GM19397 (cell line): ENCODE measurements around the gene JUP.

ENCODE experiments used
- ATAC-seq: cut with Tn5 transposase; IDR thresholded peaks from one replicate; pipeline ENCODE4 v1.9.1; 2021; ENCODE audit warnings: mild to moderate bottlenecking, moderate library complexity; ENCODE audit not compliant: unreplicated experiment

Gene JUP

GRCh38 chr17:41724476-41725050 is 61.9 kb downstream of the JUP start:
- ATAC-seq = no peak

- no peak for ATAC-seq
Measured at GRCh38 chr17:41723801-41724475, 62.6 kb downstream of the JUP start.

DNA sequence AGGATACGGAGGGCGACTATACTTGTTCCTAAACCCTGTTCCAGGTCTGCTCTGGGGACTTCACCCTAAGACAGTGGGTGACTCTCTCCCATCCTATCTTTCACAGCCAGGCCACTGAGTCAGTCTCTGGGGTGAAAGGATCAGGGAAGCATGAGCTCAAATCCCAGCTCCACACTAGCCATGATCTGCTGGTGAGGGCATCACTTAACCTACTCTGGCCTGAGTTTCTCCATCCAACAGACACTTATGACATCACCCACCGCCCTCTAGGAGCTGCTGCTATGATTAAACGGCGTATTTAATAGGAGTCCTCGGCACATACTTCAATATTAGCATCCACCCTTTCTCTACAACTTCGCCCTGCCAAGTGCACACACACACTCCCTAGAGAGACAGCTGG is 64.3 kb downstream of the JUP start:
- no peak for ATAC-seq

GRCh38 chr17:41718287-41718645 is 68.2 kb downstream of the JUP start:
- ATAC-seq = no peak

DNA sequence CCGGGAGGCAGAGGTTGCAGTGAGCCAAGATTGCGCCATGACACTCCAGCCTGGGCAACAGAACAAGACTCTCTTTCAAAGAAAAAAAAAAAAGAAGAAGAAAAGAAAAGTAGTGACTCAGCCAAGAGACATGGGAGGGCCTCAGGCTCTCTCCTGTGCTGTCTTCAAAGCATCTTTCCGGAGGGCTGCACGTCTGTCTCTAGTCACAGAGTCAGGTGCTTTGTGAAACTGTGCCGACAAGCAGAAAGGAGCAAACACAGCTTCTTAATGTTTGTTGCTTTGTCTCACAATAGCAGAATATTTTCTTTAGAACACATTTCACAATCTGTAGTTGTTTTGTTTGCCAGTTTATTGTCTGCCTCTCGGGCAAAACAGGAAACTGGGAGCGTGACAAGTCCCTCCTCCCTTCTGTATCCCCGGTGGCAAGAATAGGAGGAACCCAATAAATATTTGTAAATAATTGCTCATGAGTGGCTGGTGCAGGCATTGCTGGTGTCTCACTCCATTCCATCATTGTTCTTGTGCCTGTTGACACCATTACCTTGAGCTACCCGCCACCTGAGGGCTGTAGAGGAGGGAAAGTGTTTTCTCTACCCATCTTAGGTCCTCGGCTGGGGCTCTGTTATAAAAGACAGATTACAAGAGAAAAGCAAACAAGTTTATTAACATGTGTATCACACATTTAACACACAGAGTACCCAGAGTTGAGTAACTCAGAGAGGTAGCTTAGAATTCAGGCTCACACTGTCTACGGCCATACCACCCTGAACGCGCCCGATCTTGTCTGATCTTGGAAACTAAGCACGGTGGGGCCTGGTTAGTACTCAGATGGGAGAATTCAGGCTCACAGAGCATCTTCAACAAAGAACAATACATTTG is 68.9 kb downstream of the JUP start:
- no peak for ATAC-seq

DNA sequence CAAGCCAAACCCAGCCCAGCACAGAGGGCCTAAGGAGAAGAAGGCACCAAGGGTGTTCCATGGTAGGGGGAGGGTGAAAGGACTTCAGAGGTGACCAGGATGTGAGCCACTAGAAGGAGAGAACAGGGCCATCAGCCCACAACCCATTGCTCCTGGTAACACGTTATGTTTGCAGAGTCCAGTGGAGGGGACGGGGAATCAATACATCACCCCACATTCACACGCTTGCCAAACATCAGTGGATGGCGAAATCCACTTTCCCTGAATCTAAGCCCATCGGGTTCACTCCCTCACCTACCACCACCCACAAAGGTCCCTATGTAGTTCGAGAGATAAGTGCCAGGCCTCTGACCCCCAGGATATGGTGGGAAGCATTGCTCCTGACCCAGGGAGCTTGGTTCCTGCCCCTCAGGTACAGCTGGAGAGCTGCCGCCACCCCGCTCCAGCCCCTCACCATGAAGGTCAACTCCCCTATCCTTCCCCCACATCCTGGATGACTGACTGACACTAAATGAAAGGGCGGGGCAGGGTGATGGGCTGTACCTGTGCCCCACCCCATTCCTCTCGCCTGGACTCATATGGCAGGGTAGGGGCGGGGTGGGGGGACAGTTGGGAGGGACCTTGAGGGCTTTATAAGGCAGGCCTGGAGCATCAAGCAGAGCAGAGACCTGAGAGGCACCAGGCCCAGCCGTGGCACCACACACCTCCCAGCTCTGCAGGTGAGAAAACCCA is 74.7 kb downstream of the JUP start, which contains the start of gene GAST:
Gene GAST (plus strand): TSS at position 663 of the 732 bp plus-strand sequence. CDS start 3,106 bp downstream, outside the sequence.
- no peak for ATAC-seq

- no peak for ATAC-seq
Measured at GRCh38 chr17:41710472-41711090, 75.9 kb downstream of the JUP start.

- ATAC-seq = no peak
Measured at GRCh38 chr17:41707803-41708669, 78.5 kb downstream of the JUP start.

DNA sequence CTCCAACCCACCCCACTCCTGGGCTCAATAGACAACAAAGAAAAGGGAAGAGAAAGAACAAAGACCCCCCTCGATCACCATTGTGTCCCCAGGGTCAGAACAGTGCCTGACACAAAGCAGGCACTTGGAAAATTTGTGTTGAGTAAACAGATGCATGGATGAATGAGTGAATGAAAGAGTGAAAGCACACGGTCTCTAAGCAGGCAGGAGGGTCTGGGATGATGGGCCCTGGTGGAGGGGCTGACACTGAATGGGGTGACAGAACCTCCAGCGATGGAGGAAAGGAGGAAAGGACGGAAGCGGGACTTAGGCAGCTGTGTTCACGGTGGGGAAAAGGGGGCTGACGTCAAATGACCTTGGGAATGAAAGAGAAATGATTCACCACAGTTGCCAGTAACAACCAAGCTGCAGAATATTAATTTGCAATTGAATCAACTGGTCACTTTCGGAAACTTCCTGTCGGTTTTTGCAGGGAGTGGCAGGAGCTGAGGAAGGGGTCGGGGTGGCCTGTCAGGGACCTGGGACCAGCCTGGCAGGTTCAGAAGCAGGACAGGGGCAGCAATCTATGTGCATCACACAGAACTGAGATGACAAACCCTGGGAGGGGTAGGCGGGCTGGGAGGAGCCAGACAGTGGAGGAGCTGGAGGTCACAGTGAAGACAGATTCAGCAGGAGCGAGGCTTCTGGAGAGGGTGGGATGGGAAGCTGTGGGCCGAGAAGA is 81.1 kb downstream of the JUP start:
- no peak for ATAC-seq
